Choroid plexus epithelial cell (primary cell): Measurements from ENCODE around the gene NTSR2.
A peak's percentile ranks its signal among the peaks of the same experiment; 100 is the strongest.

Experiments used
- DNase-seq: peaks from one replicate; pipeline ENCODE4 v3.0.0-alpha.2; 2010; ENCODE audit warnings: low read depth
- H3K4me3 ChIP-seq: 2 replicates; pipeline ENCODE4 v1.5.1; 2011; ENCODE audit warnings: low read depth, mild to moderate bottlenecking, control low read depth, low read length, moderate library complexity
- TF ChIP-seq, protein P1 (sequence below): conservative IDR thresholded peaks from 2 replicates; pipeline ENCODE4 v1.5.1; 2011; ENCODE audit warnings: low read depth, mild to moderate bottlenecking, control low read depth, inconsistent platforms, low read length, moderate library complexity

Gene NTSR2

DNA sequence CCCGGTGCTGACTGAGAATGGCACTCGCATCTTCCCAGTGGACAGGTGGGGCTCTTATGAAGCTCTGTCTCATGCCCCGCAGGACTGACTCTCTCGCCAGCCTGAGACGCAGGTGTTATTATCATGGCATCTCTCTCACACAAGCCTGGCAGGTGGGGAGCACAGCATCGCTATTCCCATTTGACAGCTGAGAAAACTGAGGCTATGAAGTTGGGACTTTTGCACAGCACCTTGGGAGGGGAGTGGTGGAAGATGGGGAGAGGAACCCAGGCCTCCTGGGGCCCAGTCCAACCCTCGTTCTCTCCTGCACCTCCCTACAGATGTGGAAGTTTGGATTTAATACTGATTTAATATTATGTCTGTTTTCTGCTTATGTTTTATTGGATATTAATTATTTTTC, 9.0 kb upstream of the NTSR2 start:
- no peak for DNase-seq

DNA sequence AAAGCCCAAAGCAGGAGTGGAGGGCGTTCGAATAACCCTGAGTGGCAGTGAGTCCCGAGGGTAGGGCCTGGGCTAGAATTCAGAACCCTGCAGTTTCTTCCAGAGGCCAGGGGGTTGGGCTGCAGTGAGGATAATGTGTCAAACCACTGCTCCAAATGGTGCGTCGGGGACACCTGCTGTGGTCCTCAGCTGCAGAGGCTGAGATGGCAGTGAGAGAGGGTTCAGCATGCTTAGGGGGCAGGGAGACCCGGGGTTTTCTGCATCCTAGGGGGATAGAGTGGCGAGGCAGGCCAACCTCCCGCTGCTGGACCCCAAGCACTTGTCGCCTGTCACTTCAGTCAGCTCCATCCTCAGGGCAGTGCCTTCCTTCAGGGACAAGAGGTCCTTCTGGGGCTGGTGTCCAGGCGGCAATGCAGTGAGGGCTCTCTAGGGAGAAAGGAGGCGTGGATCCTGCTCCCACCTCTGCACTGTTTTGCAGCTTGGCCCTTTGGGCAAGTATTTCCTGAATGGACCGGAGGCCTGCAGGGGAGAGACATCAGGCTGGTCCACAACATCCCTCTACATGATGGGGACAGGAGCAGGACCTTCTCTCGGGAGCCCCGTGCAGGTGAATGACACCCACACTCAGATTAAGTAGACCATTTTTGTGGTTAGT, 8.4 kb upstream of the NTSR2 start:
- TF ChIP-seq, protein P1, sequence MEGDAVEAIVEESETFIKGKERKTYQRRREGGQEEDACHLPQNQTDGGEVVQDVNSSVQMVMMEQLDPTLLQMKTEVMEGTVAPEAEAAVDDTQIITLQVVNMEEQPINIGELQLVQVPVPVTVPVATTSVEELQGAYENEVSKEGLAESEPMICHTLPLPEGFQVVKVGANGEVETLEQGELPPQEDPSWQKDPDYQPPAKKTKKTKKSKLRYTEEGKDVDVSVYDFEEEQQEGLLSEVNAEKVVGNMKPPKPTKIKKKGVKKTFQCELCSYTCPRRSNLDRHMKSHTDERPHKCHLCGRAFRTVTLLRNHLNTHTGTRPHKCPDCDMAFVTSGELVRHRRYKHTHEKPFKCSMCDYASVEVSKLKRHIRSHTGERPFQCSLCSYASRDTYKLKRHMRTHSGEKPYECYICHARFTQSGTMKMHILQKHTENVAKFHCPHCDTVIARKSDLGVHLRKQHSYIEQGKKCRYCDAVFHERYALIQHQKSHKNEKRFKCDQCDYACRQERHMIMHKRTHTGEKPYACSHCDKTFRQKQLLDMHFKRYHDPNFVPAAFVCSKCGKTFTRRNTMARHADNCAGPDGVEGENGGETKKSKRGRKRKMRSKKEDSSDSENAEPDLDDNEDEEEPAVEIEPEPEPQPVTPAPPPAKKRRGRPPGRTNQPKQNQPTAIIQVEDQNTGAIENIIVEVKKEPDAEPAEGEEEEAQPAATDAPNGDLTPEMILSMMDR: no peak
- no peak for DNase-seq
- H3K4me3 ChIP-seq: no peak overlapping the region

More for the DNA sequence above, 9.0 kb upstream of the NTSR2 start:
- TF ChIP-seq, protein P1: no peak
- no peak overlapping the region for H3K4me3 ChIP-seq

DNA sequence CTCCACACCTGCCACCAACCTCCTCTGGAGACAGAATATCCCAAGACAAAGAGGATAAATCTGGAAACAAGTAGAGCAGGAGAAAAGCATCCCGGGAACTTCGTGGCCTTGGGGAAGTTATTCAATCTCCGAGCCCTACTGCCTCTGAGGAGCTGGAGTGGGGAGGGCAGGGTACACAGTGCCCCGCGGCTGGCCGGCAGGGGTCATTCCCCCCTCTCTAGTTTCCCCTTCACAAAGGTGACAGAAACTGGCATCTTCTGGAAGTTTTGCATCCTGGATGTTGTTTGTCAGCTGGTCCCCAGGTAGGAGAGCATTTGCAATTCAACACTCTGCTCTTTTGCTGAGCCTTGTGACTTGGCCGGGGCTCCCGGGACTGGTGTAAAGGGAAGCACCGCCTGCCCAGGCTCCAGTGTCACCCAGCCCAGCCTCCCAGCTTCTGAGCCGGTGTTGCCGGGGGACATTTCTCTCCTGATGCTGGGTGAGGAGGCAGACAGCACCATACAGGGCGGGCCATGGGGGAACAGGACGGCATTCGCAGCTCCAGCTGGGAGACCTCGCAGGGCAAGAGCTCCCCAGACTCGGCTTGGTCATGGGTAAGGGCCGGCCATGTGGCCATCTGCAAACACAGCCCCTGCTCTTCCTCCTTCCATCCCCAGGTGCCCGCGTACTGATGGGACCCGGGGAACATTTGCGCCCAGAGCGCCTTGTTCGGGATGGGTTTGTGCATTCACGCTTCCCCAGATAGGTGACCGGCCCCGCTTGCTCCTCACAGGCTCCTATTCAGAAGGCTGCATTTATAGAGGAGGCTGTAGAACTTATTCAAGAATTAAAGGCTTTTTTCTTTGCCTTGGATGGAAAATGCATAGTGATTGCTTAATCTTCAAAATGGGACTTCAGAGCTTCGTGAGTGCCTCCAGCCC, 7.4 kb upstream of the NTSR2 start:
- TF ChIP-seq, protein P1: no peak
- no peak overlapping the region for H3K4me3 ChIP-seq
- DNase-seq: no peak

DNA sequence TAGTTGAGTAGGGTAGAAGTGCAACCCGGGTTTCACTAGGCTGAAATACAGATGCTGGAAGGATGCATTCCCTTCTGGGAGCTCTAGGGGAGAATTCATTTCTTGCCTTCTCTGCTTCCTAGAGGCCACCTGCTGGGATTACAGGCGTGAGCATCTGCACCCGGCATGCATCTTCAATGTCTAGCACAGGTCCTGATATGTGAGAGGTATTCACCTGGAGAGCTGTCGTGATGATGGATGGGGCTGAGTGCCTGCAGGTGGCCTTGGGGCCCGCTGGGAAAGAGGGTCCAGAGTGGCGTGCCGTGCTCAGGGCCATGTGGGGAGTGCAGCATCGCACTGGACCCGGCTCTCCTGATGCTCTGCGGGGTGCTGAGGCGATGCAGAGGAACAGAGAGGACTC, 6.6 kb upstream of the NTSR2 start:
- TF ChIP-seq, protein P1: no peak
- H3K4me3 ChIP-seq: no peak overlapping the region
- peak; percentile 14 for DNase-seq

DNA sequence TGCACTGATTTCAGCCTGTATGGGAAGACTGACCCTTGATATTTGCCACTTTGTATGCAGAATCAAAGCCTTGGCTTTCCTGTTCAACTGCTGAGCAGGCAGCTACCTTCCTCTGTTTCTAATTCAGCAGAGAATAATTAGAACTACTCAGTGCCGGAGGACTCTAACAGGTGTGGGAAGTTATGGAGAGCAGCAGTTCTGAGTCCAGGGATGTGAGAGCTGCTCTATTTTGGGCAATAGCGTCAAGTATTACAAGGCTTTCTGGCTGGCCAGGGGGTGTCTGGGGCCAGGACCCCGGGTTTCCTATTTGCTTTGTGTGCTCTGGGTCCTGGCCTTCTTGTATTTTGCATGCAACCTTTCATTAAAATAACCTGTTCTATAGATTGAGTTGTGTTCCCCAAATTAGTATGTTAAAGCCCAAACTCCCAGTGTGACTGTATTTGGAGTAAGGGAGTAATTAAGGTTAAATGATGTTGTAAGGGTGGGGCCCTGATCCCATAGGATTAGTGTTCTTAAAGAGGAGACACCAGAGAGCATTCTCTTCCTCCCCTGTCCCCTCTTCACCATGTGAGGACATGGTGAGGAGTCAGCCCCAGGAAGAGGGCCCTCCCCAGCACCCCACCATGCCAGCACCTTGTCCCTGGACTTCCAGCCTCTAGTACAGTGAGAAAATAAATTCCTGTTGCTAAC, 5.6 kb upstream of the NTSR2 start:
- TF ChIP-seq, protein P1: no peak
- no peak overlapping the region for H3K4me3 ChIP-seq
- no peak for DNase-seq

DNA sequence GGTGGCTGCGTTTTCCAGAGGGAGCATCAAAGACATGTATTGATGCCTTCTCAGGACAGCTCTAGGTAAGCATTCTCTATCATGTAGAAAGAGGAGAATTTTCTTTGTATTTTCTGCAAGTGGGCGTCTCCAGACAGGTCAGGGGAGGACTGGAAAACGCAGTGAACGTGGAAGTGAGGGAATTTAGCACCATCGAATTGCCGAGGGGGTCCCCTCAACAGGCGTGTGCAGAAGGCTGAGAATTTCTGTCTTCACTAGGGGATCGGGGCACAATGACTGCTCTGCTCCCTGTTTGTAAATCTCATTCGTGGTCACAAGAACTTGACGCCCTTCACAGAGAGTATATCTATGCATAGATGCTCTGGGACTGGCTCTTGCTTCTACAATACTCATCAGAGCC, 5.0 kb upstream of the NTSR2 start:
- TF ChIP-seq, protein P1: no peak
- no peak overlapping the region for H3K4me3 ChIP-seq
- DNase-seq: no peak
